Parathyroid adenoma (tissue), 2 donors: ENCODE measurements around the gene IL3.

Experiments
- H2AFZ ChIP-seq: fragments of 300-600 bp; sonication (generic); one replicate; pipeline ENCODE4 v1.7.0; 2017; ENCODE audit warnings: antibody characterized with exemption, mild to moderate bottlenecking
- H3K27ac ChIP-seq: fragments of 300-600 bp; sonication (generic); one replicate; pipeline ENCODE4 v1.7.0; 2017
- H3K27me3 ChIP-seq: fragments of 300-600 bp; sonication (generic); one replicate; pipeline ENCODE4 v1.7.0; 2017; ENCODE audit warnings: low read length; ENCODE audit not compliant: control insufficient read depth, insufficient read depth
- H3K36me3 ChIP-seq: fragments of 300-600 bp; sonication (generic); one replicate; pipeline ENCODE4 v1.7.0; 2017; ENCODE audit warnings: low read length; ENCODE audit not compliant: control insufficient read depth, insufficient read depth
- H3K4me1 ChIP-seq: fragments of 300-600 bp; sonication (generic); one replicate; pipeline ENCODE4 v1.7.0; 2017; ENCODE audit warnings: control low read depth
- H3K4me2 ChIP-seq: fragments of 300-600 bp; sonication (generic); one replicate; pipeline ENCODE4 v1.7.0; 2017; ENCODE audit warnings: low read length
- H3K4me3 ChIP-seq: fragments of 300-600 bp; sonication (generic); one replicate; pipeline ENCODE4 v1.7.0; 2017; ENCODE audit warnings: low read depth, low read length
- H3K79me2 ChIP-seq: fragments of 300-600 bp; sonication (generic); one replicate; pipeline ENCODE4 v1.7.0; 2017; ENCODE audit warnings: control low read depth
- H3K9ac ChIP-seq: fragments of 300-600 bp; sonication (generic); one replicate; pipeline ENCODE4 v1.7.0; 2017; ENCODE audit warnings: mild to moderate bottlenecking
- H3K9me3 ChIP-seq: fragments of 300-600 bp; sonication (generic); one replicate; pipeline ENCODE4 v1.7.0; 2017; ENCODE audit warnings: low read length; ENCODE audit not compliant: control insufficient read depth
- TF ChIP-seq, protein P1 (sequence below): fragments of 300-600 bp; sonication (generic); IDR thresholded peaks from one replicate; pipeline ENCODE4 v1.7.0; 2017; ENCODE audit warnings: antibody characterized with exemption, mild to moderate bottlenecking
- donor health status: primary hyperparathyroidism.

IL3 gene

DNA sequence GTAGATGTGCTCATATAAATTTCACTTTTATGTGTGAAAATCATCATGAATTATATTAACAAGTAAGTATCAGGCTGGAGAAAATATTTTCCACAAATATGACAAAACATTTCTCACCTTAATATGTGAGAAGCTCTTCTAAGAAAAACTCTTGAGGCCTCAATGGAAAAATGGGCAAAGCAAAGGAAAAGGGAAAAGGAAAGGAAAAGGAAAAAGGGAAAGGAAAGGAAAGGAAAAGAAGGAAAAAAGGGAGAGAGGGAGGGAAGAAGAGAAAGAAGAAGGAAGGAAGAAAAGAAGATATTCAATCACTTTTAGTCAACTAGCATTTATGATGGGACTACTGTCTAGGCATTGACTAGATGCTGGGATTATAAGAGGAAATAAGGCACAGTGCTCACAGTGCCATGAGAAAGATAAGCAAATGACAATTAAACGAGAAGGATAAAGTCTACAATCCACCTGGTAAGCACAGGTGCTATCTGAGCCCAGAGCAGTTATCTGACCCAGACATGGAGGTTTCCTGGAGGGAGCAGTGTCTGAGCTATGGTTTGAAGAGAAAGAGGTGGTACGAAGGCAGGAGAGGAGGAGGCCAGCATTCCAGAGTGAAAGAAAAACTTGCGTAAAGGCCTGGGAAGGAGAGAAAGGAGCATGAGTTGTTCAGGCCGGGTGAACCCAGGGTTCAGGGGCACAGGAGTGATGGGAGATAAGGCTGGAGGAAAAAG lies 30.7 kb upstream of the IL3 start:
- Histone ChIP-seq H3K9me3 (no peaks in the 10 kb centered on the region), H3K27me3 (no peaks in the 10 kb centered on the region), H3K79me2 (no peaks in the 10 kb centered on the region), H3K4me2 (no peak overlapping the region), H2AFZ (no peak overlapping the region), H3K27ac (no peak overlapping the region), H3K4me1 (no peaks in the 10 kb centered on the region), H3K36me3 (no peaks in the 10 kb centered on the region), H3K4me3 (no peak overlapping the region), H3K9ac (no peak overlapping the region)
- TF ChIP-seq, protein P1, sequence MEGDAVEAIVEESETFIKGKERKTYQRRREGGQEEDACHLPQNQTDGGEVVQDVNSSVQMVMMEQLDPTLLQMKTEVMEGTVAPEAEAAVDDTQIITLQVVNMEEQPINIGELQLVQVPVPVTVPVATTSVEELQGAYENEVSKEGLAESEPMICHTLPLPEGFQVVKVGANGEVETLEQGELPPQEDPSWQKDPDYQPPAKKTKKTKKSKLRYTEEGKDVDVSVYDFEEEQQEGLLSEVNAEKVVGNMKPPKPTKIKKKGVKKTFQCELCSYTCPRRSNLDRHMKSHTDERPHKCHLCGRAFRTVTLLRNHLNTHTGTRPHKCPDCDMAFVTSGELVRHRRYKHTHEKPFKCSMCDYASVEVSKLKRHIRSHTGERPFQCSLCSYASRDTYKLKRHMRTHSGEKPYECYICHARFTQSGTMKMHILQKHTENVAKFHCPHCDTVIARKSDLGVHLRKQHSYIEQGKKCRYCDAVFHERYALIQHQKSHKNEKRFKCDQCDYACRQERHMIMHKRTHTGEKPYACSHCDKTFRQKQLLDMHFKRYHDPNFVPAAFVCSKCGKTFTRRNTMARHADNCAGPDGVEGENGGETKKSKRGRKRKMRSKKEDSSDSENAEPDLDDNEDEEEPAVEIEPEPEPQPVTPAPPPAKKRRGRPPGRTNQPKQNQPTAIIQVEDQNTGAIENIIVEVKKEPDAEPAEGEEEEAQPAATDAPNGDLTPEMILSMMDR = no peak

DNA sequence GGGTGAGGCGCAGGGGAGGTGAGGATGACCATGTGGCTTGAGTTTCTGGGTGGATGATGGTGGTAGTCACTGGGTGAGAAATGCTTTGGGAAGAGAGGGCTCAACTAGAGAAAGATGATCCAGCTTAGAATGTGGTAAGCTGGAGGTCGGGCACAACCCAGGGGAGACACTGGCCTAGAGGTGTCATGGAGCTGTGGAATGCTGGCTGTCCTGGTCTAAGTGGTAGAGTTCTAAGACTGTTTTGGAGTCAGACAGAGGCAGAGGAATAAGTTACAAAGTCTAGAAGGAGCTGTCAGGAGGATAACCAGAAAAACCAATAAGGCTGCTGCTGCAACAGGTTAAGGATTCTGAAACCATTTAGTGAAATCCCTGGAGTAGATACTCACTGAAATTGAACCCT lies 29.8 kb upstream of the IL3 start:
- Histone ChIP-seq H3K36me3 (no peaks in the 10 kb centered on the region), H3K4me2 (no peak overlapping the region), H3K9ac (no peak overlapping the region), H3K27ac (no peak overlapping the region), H2AFZ (no peak overlapping the region), H3K9me3 (no peaks in the 10 kb centered on the region), H3K4me3 (no peak overlapping the region), H3K4me1 (no peaks in the 10 kb centered on the region), H3K79me2 (no peaks in the 10 kb centered on the region), H3K27me3 (no peaks in the 10 kb centered on the region)
- TF ChIP-seq, protein P1 = no peak

DNA sequence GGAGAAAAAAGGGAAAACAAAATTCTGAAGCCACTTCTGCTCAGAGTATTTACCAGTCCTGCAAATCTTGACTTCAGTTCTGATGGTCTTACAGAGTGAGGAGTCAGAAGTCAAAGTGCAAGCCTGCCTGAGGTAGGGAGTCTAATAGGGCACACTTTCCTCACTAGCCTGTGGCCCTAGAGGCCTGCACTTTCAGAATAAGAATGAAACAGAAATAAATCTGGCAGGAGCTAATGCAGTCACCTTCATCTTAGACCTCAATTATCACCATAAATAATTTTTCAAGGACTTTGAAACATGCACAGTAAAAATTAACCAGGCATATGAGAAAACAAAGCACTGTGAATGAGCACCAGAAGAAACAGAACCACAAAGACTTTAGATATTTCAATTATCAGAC lies 28.3 kb upstream of the IL3 start:
- Histone ChIP-seq H3K27me3 (no peaks in the 10 kb centered on the region), H3K9me3 (no peaks in the 10 kb centered on the region), H2AFZ (no peak overlapping the region), H3K4me3 (no peak overlapping the region), H3K79me2 (no peaks in the 10 kb centered on the region), H3K4me2 (no peak overlapping the region), H3K4me1 (no peaks in the 10 kb centered on the region), H3K9ac (no peak overlapping the region), H3K27ac (no peak overlapping the region), H3K36me3 (no peaks in the 10 kb centered on the region)
- TF ChIP-seq, protein P1 = no peak

DNA sequence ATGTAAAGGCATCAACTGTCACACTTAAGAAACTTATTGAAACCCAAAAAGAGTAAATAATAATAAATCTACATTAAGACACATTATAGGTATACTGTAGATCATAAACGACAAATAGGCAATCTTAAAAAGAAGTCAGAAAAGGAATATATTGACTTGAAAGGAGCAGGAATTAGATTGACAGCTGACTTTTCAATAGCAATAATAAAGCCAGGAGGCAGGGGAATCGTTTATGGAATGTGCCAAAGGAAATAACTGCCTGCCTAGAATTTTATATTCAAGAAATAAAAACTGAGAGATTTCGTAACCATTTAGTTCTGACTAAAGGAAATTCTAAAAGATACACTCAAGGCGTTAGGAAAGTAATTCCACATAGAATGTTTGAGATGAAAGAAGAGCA lies 27.3 kb upstream of the IL3 start:
- Histone ChIP-seq H3K27ac (no peak overlapping the region), H3K36me3 (no peaks in the 10 kb centered on the region), H3K4me1 (no peaks in the 10 kb centered on the region), H3K27me3 (no peaks in the 10 kb centered on the region), H3K9ac (no peak overlapping the region), H3K79me2 (no peaks in the 10 kb centered on the region), H2AFZ (no peak overlapping the region), H3K9me3 (no peaks in the 10 kb centered on the region), H3K4me2 (no peak overlapping the region), H3K4me3 (no peak overlapping the region)
- TF ChIP-seq, protein P1 = no peak

DNA sequence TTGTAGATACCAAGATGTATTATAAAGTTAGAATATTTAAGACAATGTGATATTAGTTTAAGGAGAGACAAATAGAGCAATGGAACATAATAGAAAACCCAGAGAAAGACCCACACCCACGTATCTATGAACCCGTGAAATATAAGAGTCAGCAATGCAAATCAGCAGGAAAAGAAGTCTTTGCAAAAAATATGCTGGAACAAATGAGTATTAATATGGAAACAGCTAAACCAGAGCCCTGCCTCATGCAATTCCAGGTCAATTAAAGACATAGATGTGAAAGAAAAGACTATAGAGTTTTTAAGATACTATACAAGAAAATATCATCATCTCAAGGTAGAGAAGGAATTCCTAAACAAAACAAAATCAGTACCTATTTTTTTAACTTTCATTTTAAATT lies 23.1 kb upstream of the IL3 start:
- Histone ChIP-seq H3K27me3 (no peaks in the 10 kb centered on the region), H3K36me3 (no peaks in the 10 kb centered on the region), H3K4me3 (no peak overlapping the region), H3K9ac (no peak overlapping the region), H2AFZ (no peak overlapping the region), H3K4me2 (no peak overlapping the region), H3K79me2 (no peaks in the 10 kb centered on the region), H3K9me3 (no peaks in the 10 kb centered on the region), H3K4me1 (no peaks in the 10 kb centered on the region), H3K27ac (no peak overlapping the region)
- TF ChIP-seq, protein P1 = no peak
